Cortex of kidney (tissue), 1 donor: ENCODE results near the gene SH3GL1.
"Not testable (repeated sequence)": the region's sequence is repeated elsewhere in the genome, so short reads cannot be mapped to it uniquely, and the experiment has no call there.

Experiments
- DNase-seq: peaks from one replicate; lab custom pipeline; 2025; lab: John Stamatoyannopoulos, UW

Gene SH3GL1

GRCh38 chr19:4362831-4363545 lies 37.4 kb downstream of the SH3GL1 start:
- DNase-seq = no peak

GRCh38 chr19:4362101-4362828 lies 38.1 kb downstream of the SH3GL1 start:
- DNase-seq = no peak

GRCh38 chr19:4361152-4362046 lies 38.9 kb downstream of the SH3GL1 start:
- no peak for DNase-seq

- DNase-seq = no peak
These were observed 39.7 kb downstream of the SH3GL1 start for GRCh38 chr19:4360641-4361151.

GRCh38 chr19:4360081-4360569 lies 40.2 kb downstream of the SH3GL1 start:
- no peak for DNase-seq

GRCh38 chr19:4359627-4360000 lies 40.7 kb downstream of the SH3GL1 start:
- DNase-seq = no peak

GRCh38 chr19:4358709-4359626 lies 41.4 kb downstream of the SH3GL1 start:
- DNase-seq = no peak

GRCh38 chr19:4357921-4358326 lies 42.4 kb downstream of the SH3GL1 start:
- no peak for DNase-seq

GRCh38 chr19:4357095-4357797 lies 43.1 kb downstream of the SH3GL1 start:
- DNase-seq = no peak

GRCh38 chr19:4354897-4355296 lies 45.5 kb downstream of the SH3GL1 start:
- no peak for DNase-seq

GRCh38 chr19:4354282-4354681 lies 46.1 kb downstream of the SH3GL1 start:
- DNase-seq = no peak

GRCh38 chr19:4352701-4353121 lies 47.6 kb downstream of the SH3GL1 start:
- no peak for DNase-seq

GRCh38 chr19:4350726-4351125 lies 49.6 kb downstream of the SH3GL1 start:
- no peak for DNase-seq

GRCh38 chr19:4350111-4350510 lies 50.2 kb downstream of the SH3GL1 start:
- DNase-seq = no peak

GRCh38 chr19:4349225-4349624 lies 51.1 kb downstream of the SH3GL1 start:
- not testable (repeated sequence) for DNase-seq

GRCh38 chr19:4347521-4347920 lies 52.8 kb downstream of the SH3GL1 start:
- DNase-seq = no peak

GRCh38 chr19:4346020-4346383 lies 54.3 kb downstream of the SH3GL1 start:
- no peak for DNase-seq

- no peak for DNase-seq
These were observed 54.9 kb downstream of the SH3GL1 start for GRCh38 chr19:4345342-4346019.

GRCh38 chr19:4343370-4344307 lies 56.7 kb downstream of the SH3GL1 start, which contains the start of gene MPND:
Gene MPND, plus strand, starts transcription at chr19:4343562. Its CDS starts 32 bp downstream, at chr19:4343594.
- DNase-seq = no peak
